Keratinocyte (primary cell): ENCODE data around the gene RASEF. TPM values are rescaled to one million over a fixed set of nuclear protein-coding genes. Genes with fewer than 3 reads are reported as not detected.

Source experiments
- DNase-seq: peaks from one replicate; pipeline ENCODE4 v3.0.0-alpha.2; 2011; ENCODE audit warnings: low read depth, missing footprints, low spot score
- FAIRE-seq: peaks from 2 replicates; lab custom pipeline; 2011; peaks lifted over from hg19 to GRCh38; lab: Jason Lieb, UNC
- H2AFZ ChIP-seq: 2 replicates; pipeline ENCODE4 v1.6.0; 2012; ENCODE audit warnings: low read length, control low read depth, inconsistent platforms; ENCODE audit not compliant: control insufficient read depth
- H3K27ac ChIP-seq: 2 replicates; pipeline ENCODE4 v1.5.1; 2011; ENCODE audit warnings: low read length; ENCODE audit not compliant: control insufficient read depth, insufficient read depth
- H3K27me3 ChIP-seq: 3 replicates; pipeline ENCODE4 v1.6.0; 2011; ENCODE audit warnings: low read length; ENCODE audit not compliant: control insufficient read depth, insufficient read depth; ENCODE audit errors: extremely low read depth
- H3K36me3 ChIP-seq, 2 experiments: 2 replicates in 1 of 2; 3 replicates in 1 of 2; pipeline ENCODE4 v1.5.1; 2011; ENCODE audit warnings: low read length in 2 of 2, mild to moderate bottlenecking in 1 of 2; ENCODE audit not compliant: control insufficient read depth in 2 of 2, insufficient read depth in 2 of 2; ENCODE audit errors: extremely low read depth in 1 of 2
- H3K4me1 ChIP-seq: 3 replicates; pipeline ENCODE4 v1.5.1; 2011; ENCODE audit warnings: low read length; ENCODE audit not compliant: control insufficient read depth, insufficient read depth; ENCODE audit errors: extremely low read depth
- H3K4me2 ChIP-seq: 3 replicates; pipeline ENCODE4 v1.6.0; 2011; ENCODE audit warnings: low read depth, low read length; ENCODE audit not compliant: control insufficient read depth, insufficient read depth; ENCODE audit errors: extremely low read depth
- H3K4me3 ChIP-seq, 3 experiments: fragments of 200-600 bp in 1 of 3; sonication (generic) in 1 of 3; 2 replicates in 2 of 3; 3 replicates in 1 of 3; pipeline ENCODE4 v1.5.1; 2011 to 2016; ENCODE audit warnings: low read length in 3 of 3, mild to moderate bottlenecking in 3 of 3, control low read depth in 2 of 3, inconsistent platforms in 1 of 3, low read depth in 1 of 3, mixed read lengths in 1 of 3, mixed run types in 1 of 3, moderate library complexity in 1 of 3; ENCODE audit not compliant: control insufficient read depth in 2 of 3, insufficient read depth in 2 of 3; ENCODE audit errors: extremely low read depth in 1 of 3
- H3K79me2 ChIP-seq: 2 replicates; pipeline ENCODE4 v1.6.0; 2012; ENCODE audit warnings: low read length; ENCODE audit not compliant: control insufficient read depth, insufficient read depth
- H3K9ac ChIP-seq: 3 replicates; pipeline ENCODE4 v1.6.0; 2011; ENCODE audit warnings: low read length; ENCODE audit not compliant: control insufficient read depth, insufficient read depth; ENCODE audit errors: extremely low read depth
- H3K9me1 ChIP-seq: 3 replicates; pipeline ENCODE4 v1.6.0; 2011; ENCODE audit warnings: low read length; ENCODE audit not compliant: control insufficient read depth, insufficient read depth; ENCODE audit errors: extremely low read depth
- H3K9me3 ChIP-seq: 2 replicates; pipeline ENCODE4 v1.5.1; 2012; ENCODE audit warnings: low read depth, low read length; ENCODE audit not compliant: control insufficient read depth
- H4K20me1 ChIP-seq: 3 replicates; pipeline ENCODE4 v1.6.0; 2011; ENCODE audit warnings: low read length; ENCODE audit not compliant: control insufficient read depth, insufficient read depth; ENCODE audit errors: extremely low read depth
- CTCF ChIP-seq, 3 experiments: IDR thresholded peaks in 1 of 3; conservative IDR thresholded peaks in 1 of 3; optimal IDR thresholded peaks in 1 of 3; 2 replicates in 2 of 3; 3 replicates in 1 of 3; pipeline versions ENCODE3 to v1.5.1; 2011; ENCODE audit warnings: low read length in 3 of 3, mild to moderate bottlenecking in 3 of 3, moderate library complexity in 2 of 3, control low read depth in 1 of 3, inconsistent platforms in 1 of 3; ENCODE audit not compliant: insufficient read depth in 2 of 3; ENCODE audit errors: extremely low read depth in 1 of 3
- EZH2 ChIP-seq: IDR thresholded peaks from one replicate; pipeline ENCODE4 v1.6.1; 2012; ENCODE audit warnings: inconsistent platforms, mild to moderate bottlenecking, low read length, moderate library complexity
- dilution Hi-C: fragments of 300-500 bp; cut with MboI; formaldehyde crosslinking; loops from one replicate; pipeline ENCODE4 v1.7.0; 2020; ENCODE audit warnings: low sequenced_read_pairs; ENCODE audit not compliant: extremely low pct_ligation_motif_present
- polyA plus RNA-seq, 5 experiments: library from polyadenylated mRNA; depleted of rRNA in 3 of 5; stranded (reverse) in 3 of 5; stranded (forward) in 1 of 5; unstranded in 1 of 5; fragments of >200 nt; gene quantifications; 1 replicate in 1 of 5; 2 replicates in 3 of 5; 3 replicates in 1 of 5; pipeline versions ENCODE4 v1.2.1 to v1.2.3, GENCODE V29; 2011 to 2012; ENCODE audit warnings: missing spikeins in 2 of 5, low read depth in 1 of 5, low replicate concordance in 1 of 5

The RASEF gene
- polyA plus RNA-seq, 1 donor (not counting 4 experiments of a cell fraction or from before 2014, with no cell fraction given): 0.28 TPM

- FAIRE-seq (no peak), DNase-seq (no peak)
- Histone ChIP-seq H3K36me3 (no peaks in the 10 kb centered on the region), H3K27ac (no peak overlapping the region), H3K9ac (no peak overlapping the region), H3K79me2 (no peaks in the 10 kb centered on the region), H3K4me1 (peaks cover 7% of the 10 kb centered on the region), H2AFZ (no peak overlapping the region), H3K4me2 (no peak overlapping the region), H3K9me1 (no peaks in the 10 kb centered on the region), H3K27me3 (no peaks in the 10 kb centered on the region), H4K20me1 (no peaks in the 10 kb centered on the region), H3K9me3 (no peaks in the 10 kb centered on the region), H3K4me3 (no peak overlapping the region)
- dilution Hi-C loops: no loop called here
- TF ChIP-seq CTCF (optimal IDR thresholded peaks at IDR 0.05 in 1 of 3, IDR thresholded peaks at IDR 0.05 in 1 of 3, conservative IDR thresholded peaks at IDR 0.05 in 1 of 3; ENCODE audit: extremely low read depth in 1 of 3, insufficient read depth in 2 of 3, low read length in 3 of 3) (no peak), EZH2 (no peak)
These were observed 56.6 kb downstream of the RASEF start for GRCh38 chr9:83006378-83006777.

GRCh38 chr9:83005963-83006362, 57.0 kb downstream of the RASEF start:
- Histone ChIP-seq H3K9me1 (no peaks in the 10 kb centered on the region), H3K36me3 (no peaks in the 10 kb centered on the region), H3K4me2 (no peak overlapping the region), H2AFZ (no peak overlapping the region), H3K4me3 (no peak overlapping the region), H3K27ac (no peak overlapping the region), H3K9ac (no peak overlapping the region), H4K20me1 (no peaks in the 10 kb centered on the region), H3K9me3 (no peaks in the 10 kb centered on the region), H3K27me3 (no peaks in the 10 kb centered on the region), H3K4me1 (peaks cover 8% of the 10 kb centered on the region), H3K79me2 (no peaks in the 10 kb centered on the region)
- dilution Hi-C loops: no loop called here
- no peak for TF ChIP-seq CTCF (optimal IDR thresholded peaks at IDR 0.05 in 1 of 3, IDR thresholded peaks at IDR 0.05 in 1 of 3, conservative IDR thresholded peaks at IDR 0.05 in 1 of 3; ENCODE audit: extremely low read depth in 1 of 3, insufficient read depth in 2 of 3, low read length in 3 of 3)
- no peak for TF ChIP-seq EZH2
- FAIRE-seq (no peak), DNase-seq (no peak)
